ENCODE results near the gene ST6GAL1.

- TF ChIP-seq CTCF (IDR thresholded peaks at IDR 0.05; ENCODE audit: borderline replicate concordance, extremely low read depth, low read length, poor library complexity, severe bottlenecking) (no peak), EZH2 (IDR thresholded peaks at IDR 0.05; ENCODE audit: borderline replicate concordance, low read depth, low read length, severe bottlenecking) (no peak)
These were observed 152.5 kb downstream of the ST6GAL1 start for GRCh38 chr3:187082758-187083375.

Measured in DND-41 (cell line).